Measurements from ENCODE around the gene SIGLEC11.
"Not testable (repeated sequence)": the region's sequence is repeated elsewhere in the genome, so short reads cannot be mapped to it uniquely, and the experiment has no call there.

The SIGLEC11 gene, protein sequence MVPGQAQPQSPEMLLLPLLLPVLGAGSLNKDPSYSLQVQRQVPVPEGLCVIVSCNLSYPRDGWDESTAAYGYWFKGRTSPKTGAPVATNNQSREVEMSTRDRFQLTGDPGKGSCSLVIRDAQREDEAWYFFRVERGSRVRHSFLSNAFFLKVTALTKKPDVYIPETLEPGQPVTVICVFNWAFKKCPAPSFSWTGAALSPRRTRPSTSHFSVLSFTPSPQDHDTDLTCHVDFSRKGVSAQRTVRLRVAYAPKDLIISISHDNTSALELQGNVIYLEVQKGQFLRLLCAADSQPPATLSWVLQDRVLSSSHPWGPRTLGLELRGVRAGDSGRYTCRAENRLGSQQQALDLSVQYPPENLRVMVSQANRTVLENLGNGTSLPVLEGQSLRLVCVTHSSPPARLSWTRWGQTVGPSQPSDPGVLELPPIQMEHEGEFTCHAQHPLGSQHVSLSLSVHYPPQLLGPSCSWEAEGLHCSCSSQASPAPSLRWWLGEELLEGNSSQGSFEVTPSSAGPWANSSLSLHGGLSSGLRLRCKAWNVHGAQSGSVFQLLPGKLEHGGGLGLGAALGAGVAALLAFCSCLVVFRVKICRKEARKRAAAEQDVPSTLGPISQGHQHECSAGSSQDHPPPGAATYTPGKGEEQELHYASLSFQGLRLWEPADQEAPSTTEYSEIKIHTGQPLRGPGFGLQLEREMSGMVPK
- 0 reads per million in 2 experiments for total RNA-seq

DNA sequence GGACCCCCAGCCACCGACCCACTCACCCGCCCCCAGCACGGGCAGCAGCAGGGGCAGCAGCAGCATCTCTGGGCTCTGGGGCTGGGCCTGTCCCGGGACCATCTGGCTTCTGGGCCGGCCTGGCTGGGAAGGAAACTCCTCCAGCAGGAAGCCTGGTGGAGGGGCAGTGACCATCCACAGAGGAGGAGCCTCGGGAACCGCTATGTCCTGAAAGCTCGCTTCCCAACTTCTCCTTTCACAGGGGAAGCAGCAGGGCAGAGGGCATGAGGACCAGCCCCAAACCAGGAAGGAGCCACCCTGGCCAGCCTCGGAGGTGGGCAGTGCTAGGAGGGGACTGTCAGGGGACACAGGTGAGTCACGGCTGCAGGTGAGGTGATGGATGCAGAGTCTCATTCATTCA lies at the start of gene SIGLEC11:
SIGLEC11 (minus strand) TSS at position 193 of the 400 bp plus-strand sequence; CDS start at position 102, 91 bp downstream.
- DNase-seq (ENCODE audit: low read depth): not testable (repeated sequence)

GRCh38 chr19:50008532-50008931 lies 47.6 kb upstream of the SIGLEC11 start:
- no peak for DNase-seq (ENCODE audit: low read depth)

- no peak for DNase-seq (ENCODE audit: low read depth)
Observed at GRCh38 chr19:50007947-50008346, 47.0 kb upstream of the SIGLEC11 start.

DNA sequence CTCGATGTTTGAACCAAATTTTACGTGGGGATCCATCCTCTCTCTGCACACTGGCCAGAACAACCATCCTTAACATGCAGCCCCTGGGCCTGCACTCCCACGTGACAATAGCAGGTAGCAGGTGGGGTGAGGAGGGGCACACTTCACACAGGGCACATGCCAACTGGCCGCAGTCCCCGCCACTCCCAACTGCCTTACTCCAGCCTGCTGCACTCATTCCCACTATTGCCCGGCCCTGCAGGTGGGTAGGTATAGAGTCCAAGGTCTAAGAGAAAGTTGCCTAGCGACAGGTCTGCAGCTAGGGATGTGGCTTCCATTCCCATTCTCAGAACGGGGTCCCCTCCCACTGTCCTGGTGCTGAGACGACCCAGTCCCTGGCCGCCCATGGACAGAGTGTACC lies 46.2 kb upstream of the SIGLEC11 start:
- DNase-seq (ENCODE audit: low read depth): no peak

GRCh38 chr19:50005428-50005827 lies 44.5 kb upstream of the SIGLEC11 start:
- DNase-seq (ENCODE audit: low read depth): no peak

DNA sequence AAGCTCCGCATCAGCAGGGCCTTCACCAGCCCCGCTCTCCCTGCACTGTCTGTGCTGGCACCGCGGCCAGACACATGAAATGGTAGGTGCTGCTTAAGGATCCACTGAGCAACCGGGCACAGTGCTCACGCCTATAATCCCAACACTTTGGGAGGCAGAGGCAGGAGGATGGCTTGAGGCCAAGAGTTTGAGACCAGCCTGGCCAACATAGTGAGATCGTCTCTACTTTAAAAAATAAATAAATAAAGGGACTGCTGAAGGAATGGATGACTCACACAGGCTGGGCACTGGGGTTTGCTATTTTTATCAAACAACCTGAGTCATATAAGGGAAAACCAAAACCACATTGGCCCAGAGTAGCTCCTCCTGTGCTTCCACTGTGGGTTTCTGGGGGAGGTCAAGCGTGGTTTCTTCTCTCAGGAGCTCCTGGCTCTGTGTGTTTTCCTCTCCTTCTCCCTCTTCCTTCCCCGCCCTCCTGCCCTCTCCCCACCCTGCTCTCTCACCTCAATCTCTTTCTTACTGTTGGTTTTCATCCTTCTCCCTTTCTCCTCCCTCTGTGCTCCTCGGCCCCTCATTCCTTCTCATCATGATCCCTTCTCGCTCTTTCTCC lies 42.9 kb upstream of the SIGLEC11 start:
- DNase-seq (ENCODE audit: low read depth): no peak

- no peak for DNase-seq (ENCODE audit: low read depth)
Observed at GRCh38 chr19:50003254-50003788, 42.3 kb upstream of the SIGLEC11 start.

GRCh38 chr19:50002386-50002960 lies 41.5 kb upstream of the SIGLEC11 start:
- DNase-seq (ENCODE audit: low read depth): no peak

DNA sequence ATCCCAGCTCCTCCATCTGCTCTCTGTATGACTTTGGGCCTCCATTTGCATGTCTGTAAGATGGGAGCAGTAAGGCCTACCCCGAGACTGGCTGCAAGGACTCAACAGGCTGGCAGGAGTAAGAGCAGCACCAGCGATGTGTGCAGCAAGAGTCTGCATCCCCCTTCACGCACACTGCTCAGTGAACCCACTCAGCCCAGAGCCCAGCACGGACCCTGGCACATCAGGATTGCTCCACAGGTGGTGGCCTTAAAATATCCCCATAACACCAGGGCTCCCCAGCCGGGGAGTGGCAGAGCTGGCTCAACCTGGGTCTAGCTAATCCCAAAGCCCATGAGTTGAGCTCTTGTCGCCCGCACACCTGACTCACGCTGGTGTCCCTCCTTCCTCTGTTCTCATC lies 40.8 kb upstream of the SIGLEC11 start:
- DNase-seq (ENCODE audit: low read depth): no peak

GRCh38 chr19:50000841-50001557 lies 40.0 kb upstream of the SIGLEC11 start:
- DNase-seq (ENCODE audit: low read depth): no peak

DNA sequence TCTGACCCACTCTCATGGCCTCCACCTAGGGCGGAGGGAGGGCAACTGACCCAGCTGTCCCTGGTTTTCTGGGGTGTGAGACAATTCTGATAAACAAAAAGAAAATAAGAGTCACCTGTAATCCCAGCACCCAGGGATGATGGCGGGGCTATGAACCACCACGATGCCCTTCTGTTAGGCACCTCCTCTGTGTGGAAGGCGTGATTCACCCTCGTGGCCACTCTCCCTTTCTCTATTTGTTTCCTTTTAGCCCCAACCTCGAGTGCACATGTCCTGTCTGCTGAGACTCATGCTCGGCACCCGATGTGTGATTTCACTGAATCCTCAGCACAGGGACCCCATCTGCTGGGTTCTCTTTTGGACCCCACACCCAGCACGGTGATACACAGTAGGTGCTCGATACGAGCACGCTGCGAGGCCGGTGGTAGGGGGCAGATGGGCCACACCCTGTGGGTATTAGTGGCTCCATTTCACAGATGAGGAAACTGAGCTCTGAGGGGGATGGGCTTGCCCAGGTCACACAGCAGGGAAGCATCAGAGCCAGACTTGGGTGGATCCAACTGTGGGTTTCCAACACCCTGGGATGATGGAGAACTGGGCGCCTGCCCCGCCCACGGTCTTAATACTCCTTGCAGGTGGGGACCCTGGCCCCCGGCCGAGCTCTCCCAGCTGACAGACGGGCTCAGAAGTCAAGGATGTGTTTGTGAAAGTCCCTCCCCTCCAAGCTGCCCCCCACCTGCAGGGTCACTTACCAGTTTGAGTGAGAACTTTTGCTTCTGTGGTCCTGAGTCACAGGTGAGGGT lies 39.3 kb upstream of the SIGLEC11 start:
- DNase-seq (ENCODE audit: low read depth): no peak

GRCh38 chr19:49999371-50000010 lies 38.5 kb upstream of the SIGLEC11 start:
- no peak for DNase-seq (ENCODE audit: low read depth)

DNA sequence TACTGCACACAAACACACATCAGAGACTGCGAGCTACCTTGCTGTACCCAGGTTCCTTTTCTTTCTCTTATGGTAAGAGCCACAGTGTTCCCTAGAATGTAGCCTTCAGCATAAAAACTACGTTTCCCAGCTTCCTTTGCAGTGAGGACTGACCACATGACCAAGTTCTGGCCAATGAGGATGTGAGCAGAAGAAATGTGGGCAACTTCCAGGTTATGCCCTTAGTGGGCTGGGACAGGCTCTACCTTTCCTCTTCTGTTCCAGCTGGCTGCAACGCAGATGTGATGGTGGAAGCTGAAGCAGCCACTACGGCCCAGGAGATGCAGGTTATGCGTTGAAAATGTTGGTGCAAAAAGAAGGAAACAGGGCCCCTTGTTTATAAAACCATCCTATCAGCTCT lies 36.7 kb upstream of the SIGLEC11 start:
- no peak for DNase-seq (ENCODE audit: low read depth)

DNA sequence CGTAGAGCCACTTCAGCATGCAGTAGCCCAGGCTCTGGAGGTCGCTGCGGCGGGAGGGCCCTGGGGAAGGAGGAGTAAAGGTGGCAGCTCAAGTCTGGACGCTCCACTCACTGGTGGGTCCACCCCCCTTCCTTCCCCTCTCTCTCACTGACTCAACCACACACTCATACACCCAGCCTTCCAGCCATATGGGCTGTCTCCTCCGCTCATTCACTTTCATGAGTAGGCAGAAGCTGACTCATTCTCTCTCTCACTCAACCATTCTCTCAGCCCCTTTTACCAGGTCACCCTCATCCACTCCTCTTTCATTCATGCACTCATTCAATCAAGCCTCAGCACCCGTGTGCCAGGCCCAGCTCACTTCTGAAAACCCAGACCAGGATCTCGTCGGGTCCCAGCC lies 27.5 kb upstream of the SIGLEC11 start:
- DNase-seq (ENCODE audit: low read depth): no peak

DNA sequence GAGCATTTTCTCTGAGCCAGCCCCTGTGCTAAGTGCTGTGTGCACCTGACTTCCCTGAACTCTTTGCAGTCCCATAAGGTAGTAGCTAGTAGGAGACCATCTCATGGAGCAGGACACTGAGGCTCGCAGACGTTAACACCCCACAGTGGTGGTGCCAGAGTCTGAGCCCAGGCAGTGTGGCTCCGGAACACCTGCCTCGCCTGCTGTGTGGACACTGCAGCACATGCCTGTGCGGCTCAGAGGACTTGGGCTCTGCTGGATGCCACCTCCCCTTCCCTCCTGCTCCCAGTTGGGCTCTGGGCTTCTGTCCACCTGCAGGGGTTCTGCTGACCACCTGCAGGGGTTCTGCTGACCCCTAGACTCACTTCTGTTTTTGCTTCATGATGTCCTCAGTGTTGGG lies 27.0 kb upstream of the SIGLEC11 start:
- no peak for DNase-seq (ENCODE audit: low read depth)

DNA sequence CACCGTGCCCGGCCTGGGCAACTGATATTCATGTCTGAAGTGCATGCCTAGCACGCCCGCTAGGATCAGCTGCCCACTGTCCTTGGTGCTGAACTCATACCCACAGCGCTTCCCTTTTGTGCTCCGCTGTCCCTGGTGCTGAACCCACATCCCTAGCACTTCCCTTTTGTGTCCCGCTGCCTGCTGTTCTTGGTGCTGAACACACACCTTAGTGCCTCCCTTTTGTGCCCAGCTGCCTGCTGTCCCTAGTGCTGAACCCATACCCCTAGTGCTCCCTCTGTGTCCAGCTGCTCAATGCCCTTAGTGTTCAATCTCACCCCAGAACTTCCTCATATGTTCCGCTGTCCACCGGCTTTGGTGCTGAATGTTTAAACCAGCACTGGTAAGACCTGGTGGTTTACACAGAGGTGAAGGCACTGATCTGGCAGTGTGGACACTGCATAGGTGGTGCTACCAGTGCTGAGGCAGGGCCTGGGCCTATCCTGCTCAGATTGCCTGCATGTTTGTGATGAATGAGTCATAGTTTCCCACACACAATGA lies 26.3 kb upstream of the SIGLEC11 start:
- DNase-seq (ENCODE audit: low read depth): peak; percentile 71

DNA sequence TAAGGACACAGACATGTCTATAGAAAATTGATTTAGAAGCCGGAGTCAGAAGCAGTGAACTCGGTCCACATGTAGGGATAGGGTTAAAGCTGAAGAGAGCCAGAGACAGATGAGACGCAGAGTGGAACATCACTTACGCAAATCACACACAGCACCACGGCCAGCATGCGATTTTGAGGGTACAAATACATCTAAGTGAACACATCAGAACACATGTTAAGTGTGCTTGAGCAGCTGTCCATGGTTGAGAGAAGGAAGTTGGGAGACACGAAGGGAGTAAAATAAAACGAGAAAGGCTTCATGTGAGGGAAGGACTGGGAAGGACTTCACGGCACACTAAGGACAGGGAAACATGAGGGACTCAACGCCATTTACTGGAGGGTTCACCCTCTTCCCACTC lies 25.4 kb upstream of the SIGLEC11 start:
- no peak for DNase-seq (ENCODE audit: low read depth)

DNA sequence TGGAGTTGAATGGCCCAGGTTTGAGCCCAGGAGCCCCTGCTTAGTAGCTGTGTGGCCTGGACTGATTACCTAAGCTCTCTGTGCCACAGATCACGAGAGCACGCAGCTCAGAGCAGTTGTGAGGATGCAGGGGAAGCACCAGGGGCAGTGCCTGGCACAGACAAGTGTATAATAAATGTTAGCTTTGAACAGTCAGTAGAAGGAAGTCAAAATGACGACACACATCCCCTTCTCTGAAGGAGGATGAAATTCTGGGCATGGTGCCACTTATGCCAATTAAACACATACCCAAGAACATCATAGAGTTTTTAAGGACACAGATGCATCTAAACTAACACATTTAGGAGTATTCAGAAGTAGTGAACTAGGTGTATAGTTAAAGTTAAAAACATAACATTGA lies 24.9 kb upstream of the SIGLEC11 start:
- DNase-seq (ENCODE audit: low read depth): no peak

DNA sequence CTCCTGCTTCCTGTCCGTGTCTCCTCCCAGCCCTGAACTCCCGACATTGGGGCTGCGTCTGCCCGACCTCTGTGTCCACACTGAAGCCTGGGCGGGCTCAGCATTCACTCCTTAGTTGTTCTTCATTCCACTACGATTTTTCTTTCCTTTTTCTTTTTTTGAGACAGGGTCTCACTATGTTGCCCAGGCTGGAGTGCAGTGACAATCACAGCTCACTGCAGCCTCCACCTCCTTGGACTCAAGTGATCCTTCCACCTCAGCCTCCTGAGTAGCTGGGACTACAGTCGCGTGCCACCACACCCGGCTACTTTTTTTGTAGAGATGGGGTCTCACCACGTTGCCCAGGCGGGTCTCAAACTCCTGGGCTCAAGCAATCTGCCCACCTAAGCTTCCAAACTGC lies 23.5 kb upstream of the SIGLEC11 start:
- no peak for DNase-seq (ENCODE audit: low read depth)

- peak; percentile 66 for DNase-seq (ENCODE audit: low read depth)
Observed at GRCh38 chr19:49983645-49984229, 22.8 kb upstream of the SIGLEC11 start.
